Muscle of arm (tissue), 12 donors: ENCODE results near the gene AGAP2. TPM values are rescaled to one million over a fixed set of nuclear protein-coding genes. Genes with fewer than 3 reads are reported as not detected.

Experiments used
- DNase-seq: peaks from one replicate; pipeline ENCODE4 v3.0.0-alpha.2; 2013
- polyA plus RNA-seq, 12 donors: library from polyadenylated mRNA; unstranded; fragments of 120-200 nt; gene quantifications; one replicate each; pipeline ENCODE4 v1.2.1, GENCODE V29; 2013; ENCODE audit not compliant: insufficient read length in 12 of 12

Gene AGAP2
- polyA plus RNA-seq, 12 donors, result 5.4 to 36.1 (median 8.7) TPM; not detected in 1

- no peak for DNase-seq
These were observed 31.1 kb upstream of the AGAP2 start for GRCh38 chr12:57769594-57769993.

DNA sequence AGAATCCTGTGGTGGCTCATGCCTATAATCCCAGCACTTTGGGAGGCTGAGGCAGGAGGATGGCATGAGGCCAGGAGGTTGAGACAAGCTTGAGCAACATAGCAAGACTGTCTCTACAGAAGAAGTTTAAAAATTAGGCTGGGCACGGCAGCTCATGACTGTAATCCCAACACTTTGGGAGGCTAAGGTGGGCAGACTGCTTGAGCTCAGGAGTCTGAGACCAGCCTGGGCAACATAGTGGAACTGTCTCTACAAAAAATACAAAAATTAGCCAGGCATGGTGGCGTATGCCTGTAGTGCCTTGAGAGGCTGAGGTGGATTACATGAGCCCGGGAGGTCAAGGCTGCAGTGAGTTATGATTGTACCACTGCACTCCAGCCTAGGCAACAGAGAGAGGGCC lies 29.3 kb upstream of the AGAP2 start:
- no peak for DNase-seq

DNA sequence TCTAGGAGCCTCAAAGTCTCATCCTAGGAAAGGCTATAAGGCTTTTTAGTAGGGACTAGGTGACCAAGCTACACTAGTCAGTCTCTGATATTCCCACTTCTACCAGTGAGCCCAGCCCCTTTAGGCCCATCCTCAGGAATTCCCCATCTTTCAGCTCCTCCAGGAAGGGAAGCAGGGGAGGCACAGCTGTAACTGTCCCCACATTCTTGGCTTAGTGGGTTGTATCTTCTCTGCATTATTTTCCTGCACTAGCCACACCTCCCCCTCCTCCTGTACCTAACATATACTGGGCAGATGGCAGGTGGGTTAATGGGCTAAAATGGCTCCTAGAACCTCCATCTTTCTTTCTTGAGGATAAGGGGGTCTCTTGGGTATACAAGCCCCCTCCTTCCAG lies 28.8 kb upstream of the AGAP2 start:
- DNase-seq, result no peak

DNA sequence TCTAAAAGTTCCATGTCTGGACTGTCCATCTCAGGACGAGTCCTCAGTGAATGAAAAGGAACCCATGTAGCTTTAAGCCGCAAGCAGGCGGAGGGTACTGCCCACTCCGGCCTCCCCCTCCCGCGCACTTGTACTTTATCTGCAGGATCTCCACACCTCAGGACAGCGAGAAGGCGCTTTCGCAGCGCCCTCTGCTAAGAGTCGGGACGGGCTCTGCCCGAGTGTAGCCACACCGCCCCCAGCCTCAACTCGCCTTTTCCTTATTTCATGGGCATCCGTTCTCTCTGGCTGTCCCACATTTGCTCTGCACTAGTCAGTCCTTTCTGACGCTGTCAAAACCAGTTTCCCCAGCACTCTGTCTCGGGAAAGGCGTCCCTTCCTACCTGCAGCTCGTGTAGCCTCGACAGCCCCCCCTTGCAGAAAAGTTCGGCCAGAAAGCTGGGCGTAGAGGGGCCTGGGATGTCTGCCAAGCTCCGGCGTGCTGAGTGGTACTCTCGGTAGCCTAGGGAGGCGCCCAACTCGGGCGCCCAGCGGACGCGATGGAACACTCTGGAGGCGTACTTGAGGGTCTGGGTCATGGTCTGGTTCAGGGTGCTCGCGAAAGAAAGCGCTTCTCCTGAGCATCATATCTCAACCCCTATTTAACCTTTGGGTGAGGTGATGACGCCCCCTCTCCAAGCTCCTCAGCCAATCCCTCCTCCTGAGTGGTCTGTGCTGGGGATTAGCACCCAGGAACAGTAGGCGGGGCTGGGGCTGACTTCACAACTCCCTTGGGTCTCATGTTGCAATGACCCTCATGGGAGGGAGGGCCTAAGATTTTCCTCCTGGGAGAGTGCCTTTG lies 28.1 kb upstream of the AGAP2 start, which contains the start of gene CYP27B1:
Gene CYP27B1 (minus strand): TSS at position 615 of the 841 bp plus-strand sequence. CDS start 37 bp downstream, at position 578.
- no peak for DNase-seq

- no peak for DNase-seq
These were observed 27.3 kb upstream of the AGAP2 start for GRCh38 chr12:57765698-57766463.

DNA sequence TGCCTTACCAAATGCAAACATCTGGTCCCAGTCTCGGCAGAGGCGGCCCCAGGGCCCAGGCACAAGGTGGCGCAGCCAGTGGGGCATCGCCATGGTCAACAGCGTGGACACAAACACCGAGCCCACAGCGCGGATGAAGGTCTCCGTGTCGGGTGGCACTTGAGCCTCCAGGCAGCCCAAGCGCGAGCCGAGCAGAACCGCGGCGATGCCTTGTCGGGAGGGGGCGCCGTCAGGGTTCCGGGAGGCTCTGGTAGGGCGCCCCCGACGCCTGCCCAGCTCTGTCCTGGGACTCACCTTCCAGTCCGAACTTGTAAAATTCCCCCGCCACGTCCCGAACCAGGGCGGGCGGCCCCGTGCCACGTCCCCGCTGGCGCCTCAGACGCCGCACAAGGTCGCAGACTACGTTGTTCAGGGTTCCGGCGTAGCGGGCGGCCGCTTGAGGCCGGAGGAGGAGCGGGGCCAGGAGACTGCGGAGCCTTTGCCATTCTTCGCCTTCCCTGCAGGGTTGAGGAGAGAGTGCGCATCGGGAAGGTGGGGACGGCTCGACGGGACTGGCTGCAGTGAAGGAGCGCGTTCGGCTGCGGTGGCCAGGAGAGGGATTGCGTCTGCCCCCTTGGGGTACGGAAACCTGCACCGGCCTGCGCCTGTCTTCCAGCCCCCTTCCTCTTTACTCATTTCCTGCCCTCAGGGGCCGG lies 26.6 kb upstream of the AGAP2 start:
- no peak for DNase-seq

DNA sequence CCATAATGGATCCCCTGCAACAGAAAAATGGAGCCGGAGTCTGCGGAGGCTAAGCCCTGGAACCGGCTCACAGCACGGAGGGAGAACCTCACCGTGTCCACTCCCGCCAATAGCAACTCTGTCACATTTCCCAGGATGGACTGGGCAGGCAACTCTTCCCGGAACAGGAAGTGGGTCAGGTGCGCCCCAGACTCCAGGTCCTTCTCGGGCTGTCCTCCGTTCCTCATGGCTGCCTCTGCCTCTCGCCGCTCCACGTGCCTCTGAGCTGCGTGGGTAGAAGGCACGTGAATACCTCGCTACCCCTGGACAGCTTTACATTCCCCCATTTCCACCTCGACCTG lies 26.1 kb upstream of the AGAP2 start:
- no peak for DNase-seq

DNA sequence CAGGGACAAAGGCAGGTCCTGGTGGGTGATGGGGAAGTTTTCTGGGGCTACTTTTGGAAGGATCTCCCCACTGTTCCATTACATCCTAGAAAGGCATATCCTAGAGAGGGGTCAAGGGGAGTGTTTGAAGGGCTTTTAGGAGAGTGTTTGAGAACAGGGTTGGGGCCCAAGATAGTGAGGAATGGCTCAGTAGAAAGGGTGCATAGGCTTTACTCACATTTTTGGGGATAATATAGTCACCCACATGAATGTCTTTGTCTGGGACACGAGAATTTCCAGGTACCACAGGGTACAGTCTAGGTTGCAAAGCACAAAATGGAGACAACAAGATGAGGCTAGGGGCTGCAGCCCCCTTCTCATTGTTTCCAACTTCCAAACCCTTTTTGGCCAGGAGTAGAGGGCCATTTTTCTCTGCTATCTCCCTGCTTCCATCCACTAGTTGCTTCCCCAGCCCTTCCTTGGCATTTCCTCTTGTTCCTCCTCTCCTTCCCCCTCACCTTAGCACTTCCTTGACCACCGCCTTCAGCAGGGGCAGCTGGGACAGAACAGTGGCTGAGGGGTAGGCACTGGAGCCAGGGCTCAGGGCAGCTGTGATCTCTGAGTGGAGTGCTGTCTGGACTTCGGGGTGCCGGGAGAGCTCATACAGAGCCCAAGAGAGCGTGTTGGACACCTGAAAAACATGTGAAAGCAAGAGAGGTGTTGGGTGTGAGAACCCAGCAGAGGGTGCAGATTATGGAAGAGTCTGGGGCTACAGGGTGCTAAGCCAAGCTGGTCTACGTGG lies 25.5 kb upstream of the AGAP2 start:
- DNase-seq, result no peak

- DNase-seq, result no peak
These were observed 23.9 kb upstream of the AGAP2 start for GRCh38 chr12:57762463-57762862.

DNA sequence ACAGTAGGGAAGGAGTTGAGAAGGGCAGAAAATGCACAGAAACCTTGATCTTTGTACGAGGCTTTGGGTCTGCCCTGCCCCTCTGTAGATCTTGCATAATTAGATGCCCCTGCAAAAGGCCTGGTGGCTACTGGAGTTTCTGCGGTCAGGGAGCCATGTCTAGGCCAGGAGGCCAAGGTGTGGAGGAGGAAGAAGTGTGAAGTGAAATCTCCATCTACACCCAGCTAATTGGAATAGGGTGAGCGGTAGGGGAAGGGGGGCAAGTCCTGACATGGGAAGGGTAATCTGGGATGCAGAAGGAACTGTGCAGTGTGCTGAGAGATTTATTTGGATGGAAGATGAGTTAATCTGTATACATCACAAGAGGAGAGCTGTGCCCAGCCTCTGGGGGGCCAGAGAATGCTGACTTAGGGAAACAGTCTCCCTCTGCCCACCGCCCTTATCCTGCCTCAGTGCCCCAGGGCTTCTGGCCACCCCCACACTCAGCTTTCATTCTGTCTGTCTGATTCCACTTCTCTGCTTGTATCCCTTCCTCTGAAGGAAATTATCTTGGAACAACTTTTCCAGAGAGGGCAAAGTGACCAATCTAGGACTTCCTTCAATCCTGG lies 23.0 kb upstream of the AGAP2 start:
- no peak for DNase-seq

DNA sequence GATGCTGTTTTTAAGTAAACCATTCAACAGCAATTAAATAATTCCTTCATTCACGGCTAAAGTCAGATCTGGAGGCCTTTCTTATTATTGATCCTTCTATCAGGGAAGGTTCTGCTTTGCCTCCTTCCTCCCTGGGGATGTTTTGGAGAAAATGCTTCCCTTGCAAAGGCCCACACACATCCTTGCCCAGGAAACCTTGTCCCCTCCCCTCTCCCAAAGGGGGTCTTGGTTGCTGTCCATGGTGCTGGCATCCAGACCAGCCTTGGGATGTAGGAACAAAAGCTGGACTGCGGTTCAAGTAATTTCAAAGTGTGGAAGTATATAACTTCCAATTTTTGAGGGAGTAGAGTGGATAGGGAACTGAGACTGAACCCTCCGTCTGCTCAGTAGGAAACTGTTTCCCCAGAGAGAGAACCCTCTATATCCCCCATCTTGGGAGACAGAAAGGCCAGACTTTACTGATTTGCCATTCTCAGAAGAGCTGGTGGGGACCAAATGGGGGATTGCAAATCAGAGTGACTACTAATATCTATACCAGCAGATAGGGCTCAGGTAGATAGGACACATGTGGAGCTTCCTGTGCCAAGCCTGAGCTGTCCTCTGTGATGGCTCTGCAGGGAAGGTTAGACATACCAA lies 21.9 kb upstream of the AGAP2 start:
- no peak for DNase-seq

- DNase-seq, result no peak
These were observed 20.9 kb upstream of the AGAP2 start for GRCh38 chr12:57759360-57759980.

- DNase-seq, result no peak
These were observed 20.2 kb upstream of the AGAP2 start for GRCh38 chr12:57758552-57759359.

DNA sequence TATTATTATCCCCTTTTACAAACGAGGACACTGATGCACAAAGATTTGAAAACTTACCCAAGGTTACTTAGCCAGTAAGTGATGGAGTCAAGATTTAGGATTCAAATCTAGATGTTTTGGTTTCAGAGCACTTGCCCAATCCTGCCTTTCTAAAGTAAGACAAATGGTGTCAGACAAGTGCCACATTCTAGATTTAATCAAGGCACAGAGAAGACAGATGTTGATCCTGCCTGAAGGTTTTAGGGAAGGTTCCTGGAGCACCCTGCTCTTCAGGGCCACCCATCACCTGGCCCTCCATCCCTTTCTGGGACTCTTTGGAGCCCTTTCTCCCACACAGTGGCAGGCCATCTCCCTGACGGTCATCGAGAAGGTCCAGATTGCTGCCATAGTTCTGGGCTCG lies 19.2 kb upstream of the AGAP2 start:
- no peak for DNase-seq

DNA sequence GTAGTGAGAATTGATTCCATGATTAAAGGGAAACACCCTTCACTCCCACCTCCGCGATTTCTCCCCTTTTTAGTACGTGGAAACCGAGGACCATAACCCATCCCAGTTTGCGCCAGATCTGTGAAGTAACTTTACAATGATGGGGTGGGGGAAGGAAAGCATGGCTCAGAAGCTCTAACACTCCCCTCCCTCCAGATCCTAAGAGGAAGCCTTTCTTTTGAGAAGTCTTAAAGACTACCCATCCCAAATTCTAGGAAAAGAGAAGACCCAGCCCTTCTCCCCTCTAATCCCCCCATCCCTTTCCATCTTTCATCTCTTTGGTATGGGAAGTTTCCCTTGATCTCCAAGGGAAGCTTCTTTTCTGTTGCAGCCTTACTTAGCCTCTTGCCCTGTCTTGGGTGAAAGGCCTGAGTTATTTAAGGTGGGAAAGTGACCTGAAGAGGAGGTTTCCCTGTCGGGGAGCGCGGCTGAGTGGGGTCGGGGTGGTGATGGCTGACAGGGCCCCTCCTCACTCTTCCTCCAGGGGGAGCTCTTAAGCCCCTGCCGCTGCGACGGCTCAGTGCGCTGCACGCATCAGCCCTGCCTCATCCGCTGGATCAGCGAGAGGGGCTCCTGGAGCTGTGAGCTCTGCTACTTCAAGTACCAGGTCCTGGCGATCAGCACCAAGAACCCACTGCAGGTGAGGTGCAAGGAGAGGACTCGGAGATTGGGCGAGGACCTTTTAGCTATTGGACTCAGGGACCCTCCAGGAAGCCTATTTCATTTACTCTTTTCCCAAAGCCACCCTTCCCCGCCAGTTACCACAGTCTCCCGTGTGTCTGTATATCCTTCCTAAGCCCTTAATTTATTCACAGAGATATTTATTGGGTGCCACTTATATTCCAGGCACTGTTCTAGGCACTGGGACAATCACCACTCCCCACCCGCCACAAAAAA lies 18.1 kb upstream of the AGAP2 start:
- DNase-seq, result no peak

GRCh38 chr12:57755454-57756372 lies 17.2 kb upstream of the AGAP2 start:
- DNase-seq, result no peak

- no peak for DNase-seq
These were observed 16.6 kb upstream of the AGAP2 start for GRCh38 chr12:57755194-57755453.
